ENCODE results near the gene RAPGEF4. TPM values are rescaled to one million over a fixed set of nuclear protein-coding genes. Genes with fewer than 3 reads are reported as not detected.

Gene RAPGEF4
- polyA plus RNA-seq, 3 donors = not detected

GRCh38 chr2:172770887-172771286, 35.2 kb downstream of the RAPGEF4 start:
- Histone ChIP-seq H3K9ac (ENCODE audit: insufficient read depth, low read length, poor library complexity, severe bottlenecking) (no peak overlapping the region), H3K4me3 (replicated peaks in 1 of 3; ENCODE audit: low read depth in 2 of 3, low read length in 3 of 3) (no peak overlapping the region)

GRCh38 chr2:172772633-172773032, 37.0 kb downstream of the RAPGEF4 start:
- Histone ChIP-seq H2AFZ (ENCODE audit: insufficient read depth, low read depth, low read length, poor library complexity, severe bottlenecking) (no peak overlapping the region), H3K27me3 (ENCODE audit: control insufficient read depth in 2 of 2, insufficient read depth in 2 of 2, low read length in 2 of 2) (peaks cover 0 to 2% of the 10 kb centered on the region in 2 donors), H4K20me1 (ENCODE audit: insufficient read depth, low read length) (no peaks in the 10 kb centered on the region), H3K27ac (ENCODE audit: low read depth in 1 of 2, low read length in 2 of 2) (no peak overlapping the region), H3K36me3 (replicated peaks in 1 of 2; ENCODE audit: control insufficient read depth in 1 of 2, insufficient read depth in 2 of 2, low read length in 2 of 2) (no peaks in the 10 kb centered on the region), H3K4me2 (replicated peaks; ENCODE audit: extremely low read depth, low read length, poor library complexity, severe bottlenecking) (no peak overlapping the region), H3K4me1 (ENCODE audit: control insufficient read depth in 1 of 2, insufficient read depth in 2 of 2, low read length in 2 of 2) (no peaks in the 10 kb centered on the region), H3K9me3 (replicated peaks in 1 of 2; ENCODE audit: control insufficient read depth in 1 of 2, insufficient read depth in 1 of 2, low read length in 2 of 2) (no peaks in the 10 kb centered on the region), H3K9ac (ENCODE audit: insufficient read depth, low read length, poor library complexity, severe bottlenecking) (no peak overlapping the region), H3K4me3 (replicated peaks in 1 of 3; ENCODE audit: low read depth in 2 of 3, low read length in 3 of 3) (no peak overlapping the region), H3K79me2 (ENCODE audit: insufficient read depth, low read length) (no peaks in the 10 kb centered on the region)
- H3K27ac Mint-ChIP-seq = no peak overlapping the region
- TF ChIP-seq CTCF (IDR thresholded peaks at IDR 0.05) = no peak
- H3K4me1 Mint-ChIP-seq = no peaks in the 10 kb centered on the region
- peaks cover 0 to 11% (median 6%) of the 10 kb centered on the region in 3 donors for H3K27me3 Mint-ChIP-seq (ENCODE audit: low read depth in 3 of 3)
- peaks cover 0 to 4% (median 2%) of the 10 kb centered on the region in 7 donors for H3K9me3 Mint-ChIP-seq
- intact Hi-C loops (cut with micrococcal nuclease) = no loop called here
- H3K36me3 Mint-ChIP-seq = no peaks in the 10 kb centered on the region
- no peak for DNase-seq
- H3K4me3 Mint-ChIP-seq = no peak overlapping the region
- 80% methylated on average over 1 of the region's 5 CpGs for WGBS (ENCODE audit: insufficient coverage)

More at GRCh38 chr2:172770887-172771286, 35.2 kb downstream of the RAPGEF4 start:
- TF ChIP-seq CTCF (IDR thresholded peaks at IDR 0.05) = no peak
- no peaks in the 10 kb centered on the region for H3K36me3 Mint-ChIP-seq
- no peak for DNase-seq
- Histone ChIP-seq H3K36me3 (replicated peaks in 1 of 2; ENCODE audit: control insufficient read depth in 1 of 2, insufficient read depth in 2 of 2, low read length in 2 of 2) (no peaks in the 10 kb centered on the region), H3K4me1 (ENCODE audit: control insufficient read depth in 1 of 2, insufficient read depth in 2 of 2, low read length in 2 of 2) (no peaks in the 10 kb centered on the region), H3K4me2 (replicated peaks; ENCODE audit: extremely low read depth, low read length, poor library complexity, severe bottlenecking) (no peak overlapping the region), H4K20me1 (ENCODE audit: insufficient read depth, low read length) (no peaks in the 10 kb centered on the region), H3K9me3 (replicated peaks in 1 of 2; ENCODE audit: control insufficient read depth in 1 of 2, insufficient read depth in 1 of 2, low read length in 2 of 2) (no peaks in the 10 kb centered on the region), H3K27me3 (ENCODE audit: control insufficient read depth in 2 of 2, insufficient read depth in 2 of 2, low read length in 2 of 2) (peaks cover 0 to 2% of the 10 kb centered on the region in 2 donors), H2AFZ (ENCODE audit: insufficient read depth, low read depth, low read length, poor library complexity, severe bottlenecking) (no peak overlapping the region), H3K27ac (ENCODE audit: low read depth in 1 of 2, low read length in 2 of 2) (no peak overlapping the region), H3K79me2 (ENCODE audit: insufficient read depth, low read length) (no peaks in the 10 kb centered on the region)
- no peaks in the 10 kb centered on the region for H3K4me1 Mint-ChIP-seq
- peaks cover 0 to 3% (median 1%) of the 10 kb centered on the region in 7 donors for H3K9me3 Mint-ChIP-seq
- no peak overlapping the region for H3K27ac Mint-ChIP-seq
- H3K27me3 Mint-ChIP-seq (ENCODE audit: low read depth in 3 of 3) = peaks cover 0 to 13% (median 6%) of the 10 kb centered on the region in 3 donors
- H3K4me3 Mint-ChIP-seq = no peak overlapping the region
- intact Hi-C loops (cut with micrococcal nuclease) = no loop called here
